H9 (cell line): ENCODE measurements around the gene SFTPB. TPM values are rescaled to one million over a fixed set of nuclear protein-coding genes. Genes with fewer than 3 reads are reported as not detected.

Experiments
- DNase-seq: peaks from one replicate; pipeline ENCODE4 v3.0.0-alpha.2; 2017
- H2AFZ ChIP-seq: one replicate; pipeline ENCODE4 v1.6.1; 2013; ENCODE audit warnings: mild to moderate bottlenecking, low read length, control low read depth, moderate library complexity
- H2AK5ac ChIP-seq: 2 replicates; pipeline ENCODE4 v1.6.1; 2013; ENCODE audit warnings: low read length, control low read depth, mixed read lengths; ENCODE audit not compliant: insufficient read length
- H2BK120ac ChIP-seq: one replicate; pipeline ENCODE4 v1.6.1; 2013; ENCODE audit warnings: low read depth, mild to moderate bottlenecking, low read length, control low read depth, inconsistent platforms; ENCODE audit not compliant: poor library complexity, severe bottlenecking
- H2BK12ac ChIP-seq: 2 replicates; pipeline ENCODE4 v1.6.1; 2013; ENCODE audit warnings: low read length, control low read depth, mixed read lengths, low read depth; ENCODE audit not compliant: insufficient read length
- H2BK15ac ChIP-seq: 2 replicates; pipeline ENCODE4 v1.6.1; 2013; ENCODE audit warnings: low read depth, low read length, control low read depth
- H2BK20ac ChIP-seq: one replicate; pipeline ENCODE4 v1.6.1; 2013; ENCODE audit warnings: low read depth, mild to moderate bottlenecking, low read length, control low read depth, inconsistent platforms; ENCODE audit not compliant: poor library complexity, severe bottlenecking
- H2BK5ac ChIP-seq: 2 replicates; pipeline ENCODE4 v1.6.1; 2013; ENCODE audit warnings: low read length, control low read depth, mixed read lengths; ENCODE audit not compliant: insufficient read length
- H3K14ac ChIP-seq: 2 replicates; pipeline ENCODE4 v1.6.1; 2013; ENCODE audit warnings: low read length, control low read depth; ENCODE audit not compliant: insufficient read depth
- H3K18ac ChIP-seq: 2 replicates; pipeline ENCODE4 v1.6.1; 2013; ENCODE audit warnings: low read depth, mild to moderate bottlenecking, mixed read lengths, low read length, control low read depth; ENCODE audit not compliant: insufficient read length
- H3K23ac ChIP-seq: 2 replicates; pipeline ENCODE4 v1.6.1; 2013; ENCODE audit warnings: low read length, control low read depth, mixed read lengths, low read depth; ENCODE audit not compliant: insufficient read length
- H3K23me2 ChIP-seq: 2 replicates; pipeline ENCODE4 v1.6.1; 2013; ENCODE audit warnings: low read depth, mild to moderate bottlenecking, mixed read lengths, low read length, control low read depth; ENCODE audit not compliant: insufficient read length, poor library complexity, severe bottlenecking
- H3K27ac ChIP-seq: 2 replicates; pipeline ENCODE4 v1.5.1; 2013; ENCODE audit warnings: low read length, control low read depth, mixed read lengths, low read depth; ENCODE audit not compliant: insufficient read length
- H3K27me3 ChIP-seq: 2 replicates; pipeline ENCODE4 v1.6.1; 2013; ENCODE audit warnings: low read length, control low read depth, inconsistent platforms; ENCODE audit not compliant: insufficient read depth
- H3K4ac ChIP-seq: 2 replicates; pipeline ENCODE4 v1.6.1; 2013; ENCODE audit warnings: low read depth, mild to moderate bottlenecking, control low read depth, inconsistent platforms, low read length, moderate library complexity
- H3K4me1 ChIP-seq: 2 replicates; pipeline ENCODE4 v1.6.1; 2013; ENCODE audit warnings: low read length, control low read depth, inconsistent platforms; ENCODE audit not compliant: insufficient read depth
- H3K4me2 ChIP-seq: 2 replicates; pipeline ENCODE4 v1.6.1; 2013; ENCODE audit warnings: low read length, control low read depth, mixed read lengths; ENCODE audit not compliant: insufficient read length, insufficient read depth
- H3K56ac ChIP-seq: 2 replicates; pipeline ENCODE4 v1.6.1; 2013; ENCODE audit warnings: low read depth, mild to moderate bottlenecking, mixed read lengths, low read length, control low read depth; ENCODE audit not compliant: insufficient read length
- H3K79me1 ChIP-seq: 2 replicates; pipeline ENCODE4 v1.6.1; 2013; ENCODE audit warnings: low read depth, mild to moderate bottlenecking, moderate library complexity, low read length, control low read depth, inconsistent platforms; ENCODE audit not compliant: insufficient read depth, poor library complexity, severe bottlenecking
- H3K79me2 ChIP-seq: 2 replicates; pipeline ENCODE4 v1.6.1; 2013; ENCODE audit warnings: low read length, control low read depth, inconsistent platforms; ENCODE audit not compliant: insufficient read depth
- H3K9ac ChIP-seq: 2 replicates; pipeline ENCODE4 v1.6.1; 2013; ENCODE audit warnings: low read length, control low read depth, mixed read lengths; ENCODE audit not compliant: insufficient read length; ENCODE audit errors: extremely low read depth
- H3K9me3 ChIP-seq: one replicate; pipeline ENCODE4 v1.6.1; 2013; ENCODE audit warnings: low read depth, low read length, inconsistent platforms; ENCODE audit not compliant: control insufficient read depth
- H3T11ph ChIP-seq: one replicate; pipeline ENCODE4 v1.6.1; 2013; ENCODE audit warnings: mild to moderate bottlenecking, low read length, control low read depth, inconsistent platforms
- H4K20me1 ChIP-seq: one replicate; pipeline ENCODE4 v1.6.1; 2013; ENCODE audit not compliant: control insufficient read depth, insufficient read length, insufficient read depth
- H4K5ac ChIP-seq: 2 replicates; pipeline ENCODE4 v1.6.1; 2013; ENCODE audit warnings: low read depth, mild to moderate bottlenecking, mixed read lengths, low read length, control low read depth; ENCODE audit not compliant: insufficient read length
- H4K8ac ChIP-seq: replicated peaks from 2 replicates; pipeline ENCODE4 v1.6.1; 2013; ENCODE audit warnings: low read length, control low read depth, mixed read lengths, low read depth; ENCODE audit not compliant: insufficient read length
- H4K91ac ChIP-seq: 2 replicates; pipeline ENCODE4 v1.6.1; 2013; ENCODE audit warnings: low read depth, mild to moderate bottlenecking, moderate library complexity, mixed read lengths, low read length, control low read depth; ENCODE audit not compliant: insufficient read length
- H3K27ac Mint-ChIP-seq, 3 experiments: 2 replicates in 2 of 3; 3 replicates in 1 of 3; pipeline ENCODE4 v1.8.0; 2020 to 2021; ENCODE audit warnings: mixed read lengths in 3 of 3, mild to moderate bottlenecking in 1 of 3, moderate library complexity in 1 of 3
- H3K27me3 Mint-ChIP-seq: 2 replicates; pipeline ENCODE4 v1.8.0; 2021; ENCODE audit warnings: low read depth, mild to moderate bottlenecking, moderate library complexity, mixed read lengths
- H3K36me3 Mint-ChIP-seq, 3 experiments: 2 replicates in 2 of 3; 3 replicates in 1 of 3; pipeline ENCODE4 v1.8.0; 2020 to 2021; ENCODE audit warnings: low read depth in 3 of 3, mixed read lengths in 3 of 3; ENCODE audit not compliant: insufficient read depth in 1 of 3
- H3K4me1 Mint-ChIP-seq, 2 experiments: 2 replicates each; pipeline ENCODE4 v1.8.0; 2020; ENCODE audit warnings: mixed read lengths in 2 of 2
- H3K4me3 Mint-ChIP-seq, 2 experiments: 2 replicates in 1 of 2; 3 replicates in 1 of 2; pipeline ENCODE4 v1.8.0; 2020 to 2021; ENCODE audit warnings: mild to moderate bottlenecking in 2 of 2, mixed read lengths in 2 of 2, moderate library complexity in 1 of 2
- H3K9me3 Mint-ChIP-seq, 2 experiments: 2 replicates in 1 of 2; 3 replicates in 1 of 2; pipeline ENCODE4 v1.8.0; 2020; ENCODE audit warnings: mild to moderate bottlenecking in 2 of 2, mixed read lengths in 2 of 2, moderate library complexity in 1 of 2
- CTCF ChIP-seq: fragments of 200-600 bp; sonication (generic); conservative IDR thresholded peaks from 3 replicates; pipeline ENCODE4 v1.8.0; 2021; ENCODE audit warnings: antibody characterized with exemption, mild to moderate bottlenecking
- WGBS: extraction: QIAGEN DNeasy Blood & Tissue Kit; methylation state at CpG from one replicate; pipeline ENCODE4 v1.1.7; 2013; ENCODE audit warnings: missing lambda C conversion rate, low lambda C conversion rate, mixed read lengths; ENCODE audit not compliant: insufficient read length; ENCODE audit errors: extremely low coverage; 5-methylcytosine and 5-hydroxymethylcytosine counted together
- total RNA-seq: library from RNA; stranded (reverse); gene quantifications from 2 replicates; pipeline ENCODE4 v1.2.1, GENCODE V29; 2021

SFTPB gene
- total RNA-seq, 1 experiment from 2014 or later, result not detected

- no peak overlapping the region for H3K4me2 ChIP-seq
- H3K27ac ChIP-seq, result no peak overlapping the region
- DNase-seq, result no peak
Observed at GRCh38 chr2:85656468-85656867, 11.5 kb downstream of the SFTPB start.

More at GRCh38 chr2:85656468-85656867, 11.5 kb downstream of the SFTPB start:
- H3K9ac ChIP-seq, result no peak overlapping the region
- H2BK20ac ChIP-seq, result no peak overlapping the region
- no peak overlapping the region for H2AFZ ChIP-seq
- H3K23ac ChIP-seq, result no peak overlapping the region
- no peak overlapping the region for H4K8ac ChIP-seq
- no peak overlapping the region for H2AK5ac ChIP-seq
- no peak overlapping the region for H3K4ac ChIP-seq
- no peak overlapping the region for H2BK120ac ChIP-seq
- no peaks in the 10 kb centered on the region for H3K9me3 Mint-ChIP-seq
- no peak overlapping the region for H2BK15ac ChIP-seq
- H3K79me1 ChIP-seq, result no peaks in the 10 kb centered on the region
- no peak for TF ChIP-seq CTCF
- H3K4me1 ChIP-seq, result no peaks in the 10 kb centered on the region
- no peak overlapping the region for H3K18ac ChIP-seq
- H3K4me1 Mint-ChIP-seq, result peaks cover 4% of the 10 kb centered on the region in 2 experiments; a peak in 2 of 4 replicates
- H3T11ph ChIP-seq, result no peak overlapping the region
- no peak overlapping the region for H4K91ac ChIP-seq
- H4K5ac ChIP-seq, result no peak overlapping the region
- H3K23me2 ChIP-seq, result no peaks in the 10 kb centered on the region
- H3K36me3 Mint-ChIP-seq, result peaks cover 14 to 42% (median 31%) of the 10 kb centered on the region in 3 experiments; a peak in 5 of 7 replicates
- H4K20me1 ChIP-seq, result no peaks in the 10 kb centered on the region
- H2BK12ac ChIP-seq, result no peak overlapping the region
- no peak overlapping the region for H3K4me3 Mint-ChIP-seq
- H3K27ac Mint-ChIP-seq, result no peak overlapping the region
- H2BK5ac ChIP-seq, result no peak overlapping the region
- WGBS, result no CpG with 5 or more reads among the region's 3 CpGs
- H3K9me3 ChIP-seq, result no peaks in the 10 kb centered on the region
- no peaks in the 10 kb centered on the region for H3K27me3 ChIP-seq
- H3K27me3 Mint-ChIP-seq, result no peaks in the 10 kb centered on the region
- no peak overlapping the region for H3K56ac ChIP-seq
- no peak overlapping the region for H3K14ac ChIP-seq
- no peaks in the 10 kb centered on the region for H3K79me2 ChIP-seq
